NT2/D1 (cell line): Measurements from ENCODE around the gene BTBD2.

Experiments used
- DNase-seq: peaks from one replicate; pipeline ENCODE4 v3.0.0-alpha.2; 2011; ENCODE audit warnings: low read depth, low spot score
- H3K27me3 ChIP-seq: 2 replicates; pipeline ENCODE4 v1.6.0; 2011; ENCODE audit warnings: mild to moderate bottlenecking; ENCODE audit not compliant: insufficient read length, insufficient read depth
- H3K36me3 ChIP-seq: 2 replicates; pipeline ENCODE4 v1.6.1; 2011; ENCODE audit warnings: mild to moderate bottlenecking, low read length, mixed read lengths; ENCODE audit not compliant: insufficient read depth, insufficient read length
- H3K4me1 ChIP-seq: 2 replicates; pipeline ENCODE4 v1.5.1; 2011; ENCODE audit not compliant: insufficient read depth, insufficient read length
- H3K4me3 ChIP-seq: 2 replicates; pipeline ENCODE4 v1.5.1; 2011; ENCODE audit warnings: low read depth; ENCODE audit not compliant: insufficient read length
- H3K9ac ChIP-seq: 2 replicates; pipeline ENCODE4 v1.6.0; 2011; ENCODE audit warnings: low read depth; ENCODE audit not compliant: insufficient read length
- H3K9me3 ChIP-seq: 2 replicates; pipeline ENCODE4 v1.5.1; 2011; ENCODE audit warnings: mild to moderate bottlenecking, low read length; ENCODE audit not compliant: insufficient read depth
- SUZ12 ChIP-seq: IDR thresholded peaks from 2 replicates; pipeline ENCODE4 v1.6.1; 2011; ENCODE audit not compliant: insufficient read length, insufficient read depth; ENCODE audit errors: extremely low read depth
- YY1 ChIP-seq: IDR thresholded peaks from 2 replicates; pipeline ENCODE4 v1.6.1; 2011; ENCODE audit not compliant: insufficient read length, insufficient read depth
- ZNF274 ChIP-seq: IDR thresholded peaks from 2 replicates; pipeline ENCODE4 v1.6.1; 2011; ENCODE audit warnings: mild to moderate bottlenecking, low read depth, low read length

Gene BTBD2

GRCh38 chr19:1998712-1999708 is 16.5 kb downstream of the BTBD2 start:
- Histone ChIP-seq H3K36me3 (peaks cover 49% of the 10 kb centered on the region), H3K4me3 (no peak overlapping the region), H3K4me1 (no peaks in the 10 kb centered on the region), H3K27me3 (peaks cover 4% of the 10 kb centered on the region), H3K9me3 (no peaks in the 10 kb centered on the region), H3K9ac (no peak overlapping the region)
- DNase-seq, result no peak
- no peak for TF ChIP-seq SUZ12
- TF ChIP-seq YY1, result no peak
- no peak for TF ChIP-seq ZNF274

GRCh38 chr19:1997353-1998233 is 17.9 kb downstream of the BTBD2 start:
- Histone ChIP-seq H3K9me3 (no peaks in the 10 kb centered on the region), H3K36me3 (peaks cover 47% of the 10 kb centered on the region), H3K4me1 (no peaks in the 10 kb centered on the region), H3K4me3 (no peak overlapping the region), H3K27me3 (peaks cover 4% of the 10 kb centered on the region), H3K9ac (no peak overlapping the region)
- no peak for TF ChIP-seq YY1
- no peak for TF ChIP-seq ZNF274
- TF ChIP-seq SUZ12, result no peak
- no peak for DNase-seq

GRCh38 chr19:1992759-1993260 is 22.7 kb downstream of the BTBD2 start:
- Histone ChIP-seq H3K27me3 (no peaks in the 10 kb centered on the region), H3K4me3 (no peak overlapping the region), H3K9ac (no peak overlapping the region), H3K4me1 (peaks cover 1% of the 10 kb centered on the region), H3K9me3 (no peaks in the 10 kb centered on the region), H3K36me3 (peaks cover 52% of the 10 kb centered on the region)
- no peak for TF ChIP-seq ZNF274
- no peak for TF ChIP-seq YY1
- TF ChIP-seq SUZ12, result no peak
- DNase-seq, result no peak

- Histone ChIP-seq H3K36me3 (peaks cover 55% of the 10 kb centered on the region), H3K4me3 (no peak overlapping the region), H3K9me3 (no peaks in the 10 kb centered on the region), H3K4me1 (peaks cover 7% of the 10 kb centered on the region), H3K27me3 (no peaks in the 10 kb centered on the region), H3K9ac (no peak overlapping the region)
- no peak for DNase-seq
- TF ChIP-seq SUZ12 (no peak), ZNF274 (no peak), YY1 (no peak)
These were observed 24.2 kb downstream of the BTBD2 start for GRCh38 chr19:1991018-1991913.

- Histone ChIP-seq H3K27me3 (no peaks in the 10 kb centered on the region), H3K9ac (no peak overlapping the region), H3K36me3 (peaks cover 61% of the 10 kb centered on the region), H3K4me3 (no peak overlapping the region), H3K9me3 (no peaks in the 10 kb centered on the region), H3K4me1 (peaks cover 7% of the 10 kb centered on the region)
- DNase-seq, result no peak
- TF ChIP-seq ZNF274 (no peak), YY1 (no peak), SUZ12 (no peak)
These were observed 25.1 kb downstream of the BTBD2 start for GRCh38 chr19:1990230-1991017.
